Astrocyte of the spinal cord (primary cell): ENCODE results near the gene CPM.
A peak's percentile ranks its signal among the peaks of the same experiment; 100 is the strongest.
"Not testable (repeated sequence)": the region's sequence is repeated elsewhere in the genome, so short reads cannot be mapped to it uniquely, and the experiment has no call there.

Experiments used
- DNase-seq: peaks from one replicate; pipeline ENCODE4 v3.0.0; 2011; ENCODE audit warnings: low read depth, low spot score
- H3K4me3 ChIP-seq: 2 replicates; pipeline ENCODE4 v1.5.1; 2011; ENCODE audit warnings: low read depth, mild to moderate bottlenecking, low read length, moderate library complexity
- in situ Hi-C: cut with HindIII; loops from 2 replicates; pipeline ENCODE4 v1.10.0; 2017; ENCODE audit warnings: low sequenced_read_pairs
- TF ChIP-seq, protein P1 (sequence below): IDR thresholded peaks from 2 replicates; pipeline ENCODE4 v1.5.1; 2012; ENCODE audit warnings: low read depth, mild to moderate bottlenecking, low read length, inconsistent platforms

CPM gene

DNA sequence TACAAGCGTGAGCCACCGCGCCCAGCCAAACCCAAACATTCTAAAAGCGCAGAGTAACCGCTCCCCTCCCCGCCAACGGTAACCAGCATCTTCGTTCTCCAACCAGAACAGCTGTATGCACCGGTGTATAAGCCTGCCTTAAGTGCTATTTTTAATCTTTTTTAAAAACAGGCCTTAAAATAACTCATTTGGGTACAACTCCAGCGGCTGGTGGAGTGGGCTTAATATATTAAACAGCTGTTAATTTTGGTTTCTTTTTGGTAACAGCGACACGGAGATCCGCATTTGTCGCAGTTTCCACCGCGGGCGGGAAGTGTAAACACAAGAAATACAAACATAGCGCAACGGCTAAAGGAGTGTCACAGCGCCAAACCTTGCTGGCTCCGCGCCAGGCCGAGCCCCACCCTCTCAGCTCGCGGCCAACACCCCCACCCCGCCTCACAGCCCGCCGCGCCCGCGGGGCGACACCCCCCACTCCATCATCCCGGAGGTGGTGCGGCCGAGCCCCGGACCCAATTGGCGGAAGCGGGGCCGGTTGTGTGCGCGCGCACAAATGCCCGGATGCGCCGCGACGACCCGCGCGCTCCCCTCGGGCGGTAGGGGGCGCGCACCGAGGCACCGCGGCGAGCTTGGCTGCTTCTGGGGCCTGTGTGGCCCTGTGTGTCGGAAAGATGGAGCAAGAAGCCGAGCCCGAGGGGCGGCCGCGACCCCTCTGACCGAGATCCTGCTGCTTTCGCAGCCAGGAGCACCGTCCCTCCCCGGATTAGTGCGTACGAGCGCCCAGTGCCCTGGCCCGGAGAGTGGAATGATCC, 125.2 kb downstream of the CPM start, which contains the start of gene MDM2:
Gene MDM2 (plus strand): TSS at position 602 of the 812 bp plus-strand sequence. CDS start 301 bp downstream, outside the sequence.
- DNase-seq, result peak; percentile 91
- H3K4me3 ChIP-seq, result peak within 1 kb of the TSS; percentile 98
- TF ChIP-seq, protein P1, sequence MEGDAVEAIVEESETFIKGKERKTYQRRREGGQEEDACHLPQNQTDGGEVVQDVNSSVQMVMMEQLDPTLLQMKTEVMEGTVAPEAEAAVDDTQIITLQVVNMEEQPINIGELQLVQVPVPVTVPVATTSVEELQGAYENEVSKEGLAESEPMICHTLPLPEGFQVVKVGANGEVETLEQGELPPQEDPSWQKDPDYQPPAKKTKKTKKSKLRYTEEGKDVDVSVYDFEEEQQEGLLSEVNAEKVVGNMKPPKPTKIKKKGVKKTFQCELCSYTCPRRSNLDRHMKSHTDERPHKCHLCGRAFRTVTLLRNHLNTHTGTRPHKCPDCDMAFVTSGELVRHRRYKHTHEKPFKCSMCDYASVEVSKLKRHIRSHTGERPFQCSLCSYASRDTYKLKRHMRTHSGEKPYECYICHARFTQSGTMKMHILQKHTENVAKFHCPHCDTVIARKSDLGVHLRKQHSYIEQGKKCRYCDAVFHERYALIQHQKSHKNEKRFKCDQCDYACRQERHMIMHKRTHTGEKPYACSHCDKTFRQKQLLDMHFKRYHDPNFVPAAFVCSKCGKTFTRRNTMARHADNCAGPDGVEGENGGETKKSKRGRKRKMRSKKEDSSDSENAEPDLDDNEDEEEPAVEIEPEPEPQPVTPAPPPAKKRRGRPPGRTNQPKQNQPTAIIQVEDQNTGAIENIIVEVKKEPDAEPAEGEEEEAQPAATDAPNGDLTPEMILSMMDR, result peak; percentile 63
- in situ Hi-C loops, result no loop called here

DNA sequence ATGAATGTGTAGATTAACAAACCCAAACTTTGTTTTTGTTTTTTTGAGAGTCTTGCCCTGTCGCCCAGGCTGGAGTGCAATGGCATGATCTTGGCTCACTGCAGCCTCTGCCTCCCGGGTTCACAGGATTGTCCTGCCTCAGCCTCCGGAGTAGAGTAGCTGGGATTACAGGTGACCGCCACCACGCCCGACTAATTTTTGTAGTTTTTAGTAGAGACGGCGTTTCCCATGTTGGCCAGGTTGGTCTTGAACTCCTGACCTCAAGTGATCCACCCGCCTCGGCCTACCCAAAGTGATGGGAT, 125.7 kb downstream of the CPM start:
- DNase-seq, in situ Hi-C loops: not testable (repeated sequence)
- H3K4me3 ChIP-seq, result peak overlapping the region; percentile 98

DNA sequence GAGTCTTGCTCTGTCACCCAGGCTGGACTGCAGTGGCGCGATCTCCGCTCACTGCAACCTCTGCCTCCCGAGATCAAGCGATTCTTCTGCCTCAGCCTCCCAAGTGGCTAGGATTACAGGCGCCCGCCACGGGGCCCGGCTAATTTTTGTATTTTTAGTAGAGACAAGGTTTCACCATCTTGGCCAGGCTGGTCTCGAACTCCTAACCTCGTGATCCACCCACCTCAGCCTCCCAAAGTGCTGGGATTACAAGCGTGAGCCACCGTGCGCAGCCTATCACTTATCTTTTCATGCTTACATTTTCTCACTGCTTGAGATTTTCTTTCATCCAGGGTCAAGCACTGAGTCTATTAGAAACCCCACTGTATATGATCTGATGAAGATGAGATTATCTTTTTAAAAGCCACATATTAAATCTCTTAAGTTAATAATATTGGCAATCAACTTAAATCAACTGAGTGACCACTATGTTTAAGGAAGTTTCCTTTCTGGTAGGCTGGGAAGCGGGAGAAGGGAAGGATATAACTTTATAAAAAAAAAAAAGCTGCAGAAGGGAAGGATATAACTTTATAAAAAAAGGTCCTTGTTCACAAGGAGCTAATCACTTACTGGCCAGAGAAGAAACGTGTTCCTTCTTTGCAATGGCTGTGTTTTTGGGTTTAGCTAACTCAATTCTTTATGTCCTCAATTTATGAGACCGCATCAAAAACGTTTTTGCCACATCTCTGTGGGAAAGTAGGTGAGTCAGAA, 126.3 kb downstream of the CPM start:
- no peak for DNase-seq
- TF ChIP-seq, protein P1, result no peak
- in situ Hi-C loops, result no loop called here
- H3K4me3 ChIP-seq, result no peak overlapping the region

DNA sequence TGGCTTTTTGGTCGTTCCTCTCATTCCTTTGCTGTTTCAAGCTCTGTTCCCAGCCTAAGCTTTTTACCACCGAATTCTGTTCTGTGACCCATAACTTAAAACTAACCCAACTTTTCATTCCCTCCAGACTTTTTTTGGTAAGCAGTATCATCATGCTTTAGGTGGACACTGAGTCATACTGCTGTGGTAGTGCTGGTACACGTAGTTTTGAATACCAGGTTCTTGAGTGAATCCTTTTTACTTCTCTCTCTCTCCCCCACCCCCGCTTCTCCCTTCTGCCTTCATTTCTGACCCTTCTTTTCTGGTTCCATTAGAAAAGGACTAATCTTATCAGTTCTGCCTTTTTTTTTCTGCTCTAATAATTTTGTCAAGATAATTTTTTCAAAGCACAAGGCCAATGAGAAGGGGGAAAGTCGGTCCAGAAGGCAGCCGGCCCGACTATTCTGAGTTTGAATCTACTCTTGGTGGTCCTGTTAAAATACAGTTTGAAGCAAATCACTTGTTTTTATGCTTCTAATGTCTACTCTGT, 127.3 kb downstream of the CPM start:
- H3K4me3 ChIP-seq, result no peak overlapping the region
- in situ Hi-C loops, result no loop called here
- no peak for DNase-seq
- TF ChIP-seq, protein P1, result no peak

DNA sequence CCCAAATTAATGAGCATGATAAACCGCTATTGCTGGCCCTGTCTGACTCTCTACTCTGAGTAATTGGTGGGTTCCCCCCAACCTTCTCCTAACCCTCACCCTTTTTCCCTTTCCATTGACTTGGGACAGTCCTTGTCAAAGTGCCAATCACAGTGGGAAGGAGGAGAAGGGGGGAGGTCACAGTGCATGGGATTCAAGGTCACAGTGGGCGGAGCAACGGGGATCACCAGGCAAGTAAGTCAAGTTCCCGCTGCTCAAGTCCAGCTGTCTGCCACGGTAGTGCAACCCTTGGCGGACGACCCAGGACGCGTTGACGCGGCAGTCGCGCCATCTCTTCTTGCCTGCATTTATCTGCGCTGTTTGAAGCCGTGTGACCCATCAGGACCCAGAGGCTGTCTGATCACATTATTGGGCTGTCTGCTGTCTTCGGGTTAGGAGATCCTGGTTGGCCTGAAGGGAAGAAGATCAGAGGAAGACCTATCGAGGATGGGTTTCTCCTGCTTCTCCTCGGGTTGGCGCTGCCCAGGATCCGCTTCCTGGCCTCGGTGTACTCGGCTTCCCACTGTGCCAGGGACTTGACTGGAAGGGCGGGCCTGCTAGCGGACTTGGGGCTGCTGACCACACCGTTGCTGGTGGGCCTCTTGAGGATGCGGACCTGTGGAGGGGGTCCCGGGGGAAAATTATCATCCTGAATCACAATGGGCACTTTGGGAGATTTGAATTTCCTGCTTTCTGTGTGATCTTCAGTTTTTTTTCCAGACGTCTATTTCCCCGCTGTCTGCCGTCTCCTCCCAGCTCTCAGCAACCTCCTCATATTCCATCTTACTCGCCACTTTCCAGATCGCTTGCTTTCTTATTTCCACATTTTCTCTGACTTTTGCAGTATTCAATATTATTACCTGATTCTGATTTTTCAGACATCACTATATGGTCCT, 128.0 kb downstream of the CPM start:
- in situ Hi-C loops, result no loop called here
- TF ChIP-seq, protein P1, result no peak
- DNase-seq, result no peak
- no peak overlapping the region for H3K4me3 ChIP-seq

DNA sequence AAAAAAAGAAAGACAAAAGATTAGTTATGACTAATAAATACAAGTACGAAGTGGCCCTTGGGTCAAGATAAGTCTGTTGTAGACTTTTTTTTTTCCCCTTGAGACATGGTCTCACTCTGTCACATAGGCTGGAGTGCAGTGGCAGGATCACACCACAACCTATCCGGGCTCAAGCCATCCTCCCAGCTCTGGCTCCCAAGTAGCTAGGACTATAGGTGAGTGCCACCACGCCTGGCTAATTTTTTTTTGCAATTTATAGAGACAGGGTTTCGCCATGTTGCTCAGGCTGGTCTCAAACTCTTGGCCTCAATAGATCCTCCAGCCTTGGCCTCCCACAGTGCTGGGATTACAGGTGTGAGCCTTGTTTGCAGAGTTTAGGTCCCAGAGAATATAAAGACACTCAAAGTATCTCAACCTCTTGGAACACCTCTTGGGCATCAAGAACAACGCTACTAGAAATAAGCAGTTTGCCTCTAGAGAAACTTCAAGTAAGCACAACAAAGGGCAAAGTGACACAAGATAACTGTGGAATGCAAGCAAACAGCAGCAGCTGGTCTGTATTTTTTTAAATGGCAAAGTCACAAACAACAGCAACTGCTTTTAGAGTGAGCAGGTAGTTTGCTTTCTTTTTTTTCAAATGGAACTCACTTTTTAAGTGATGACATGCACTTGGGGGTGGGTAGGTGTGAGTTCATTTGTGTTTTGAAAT, 128.9 kb downstream of the CPM start:
- H3K4me3 ChIP-seq, result no peak overlapping the region
- in situ Hi-C loops, result no loop called here
- DNase-seq, result no peak
- TF ChIP-seq, protein P1, result no peak

DNA sequence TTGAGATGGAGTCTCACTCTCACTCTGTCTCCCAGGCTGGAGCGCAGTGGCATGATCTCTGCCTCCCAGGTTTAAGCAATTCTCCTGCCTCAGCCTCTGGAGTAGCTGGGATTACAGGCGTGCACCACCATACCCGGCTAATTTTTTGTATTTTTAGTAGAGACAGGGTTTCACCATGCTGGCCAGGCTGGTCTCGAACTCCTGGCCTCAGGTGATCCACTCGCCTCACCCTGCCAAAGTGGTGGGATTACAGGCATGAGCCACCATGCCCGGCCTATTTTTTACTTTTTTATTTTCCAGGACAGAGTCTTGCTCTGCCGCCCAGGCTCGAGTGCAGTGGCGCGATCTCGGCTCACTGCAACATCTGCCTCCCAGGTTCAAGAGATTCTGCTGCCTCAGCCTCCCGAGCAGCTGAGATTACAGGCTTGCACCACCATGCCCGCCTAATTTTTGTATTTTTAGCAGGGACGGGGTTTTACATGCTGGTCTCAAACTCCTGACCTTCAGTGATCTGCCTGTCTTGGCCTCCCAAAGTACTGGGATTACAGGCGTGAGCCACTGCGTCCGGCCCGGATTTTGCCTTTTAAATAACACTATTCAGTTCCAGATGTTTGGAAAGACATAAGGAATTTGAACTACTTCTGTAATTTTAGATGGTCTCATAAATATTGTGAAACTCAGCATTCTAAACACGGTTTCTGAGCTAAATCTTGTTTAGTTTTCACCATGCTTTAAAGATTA, 129.9 kb downstream of the CPM start:
- DNase-seq, in situ Hi-C loops, H3K4me3 ChIP-seq: not testable (repeated sequence)

DNA sequence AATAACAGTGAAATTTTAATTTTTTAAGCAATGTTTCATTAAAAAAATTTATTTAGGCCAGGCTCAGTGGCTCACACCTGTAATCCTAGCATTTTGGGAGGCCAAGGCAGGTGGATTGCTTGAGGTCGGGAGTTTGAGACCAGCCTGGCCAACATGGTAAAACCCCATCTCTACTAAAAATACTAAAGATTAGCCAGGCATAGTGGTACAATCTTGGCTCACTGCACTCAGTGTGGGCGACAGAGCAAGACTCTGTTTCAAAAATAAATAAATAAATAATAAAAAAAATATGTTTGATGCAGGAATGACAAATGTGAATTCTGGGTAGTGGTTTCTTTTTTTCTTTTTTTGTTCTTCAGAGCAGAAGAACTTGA, 130.6 kb downstream of the CPM start:
- H3K4me3 ChIP-seq, in situ Hi-C loops, DNase-seq: not testable (repeated sequence)
